HFFc6 (cell line): ENCODE results near the gene FAM13A. TPM values are rescaled to one million over a fixed set of nuclear protein-coding genes. Genes with fewer than 3 reads are reported as not detected.
A peak's percentile ranks its signal among the peaks of the same experiment; 100 is the strongest.

ENCODE experiments used
- DNase-seq: peaks from one replicate; pipeline ENCODE4 v3.0.0-alpha.2; 2018
- H3K27ac Mint-ChIP-seq: 2 replicates; pipeline ENCODE4 v1.8.0; 2020; ENCODE audit warnings: mild to moderate bottlenecking, mixed read lengths
- H3K27me3 Mint-ChIP-seq: 2 replicates; pipeline ENCODE4 v1.8.0; 2021; ENCODE audit warnings: mild to moderate bottlenecking, moderate library complexity, mixed read lengths; ENCODE audit not compliant: insufficient read depth
- H3K36me3 Mint-ChIP-seq: 2 replicates; pipeline ENCODE4 v1.8.0; 2021; ENCODE audit warnings: low read depth, mixed read lengths
- H3K4me1 Mint-ChIP-seq: 2 replicates; pipeline ENCODE4 v1.8.0; 2020; ENCODE audit warnings: low read depth, mixed read lengths
- H3K4me3 Mint-ChIP-seq: 2 replicates; pipeline ENCODE4 v1.8.0; 2020; ENCODE audit warnings: mild to moderate bottlenecking, moderate library complexity, mixed read lengths
- H3K9me3 Mint-ChIP-seq: 2 replicates; pipeline ENCODE4 v1.8.0; 2020; ENCODE audit warnings: mild to moderate bottlenecking, mixed read lengths
- total RNA-seq, 6 experiments: library from RNA; stranded (reverse); fragmentation: NEBNext Ultra II Directional; extraction: Animal tissue kit (Norgen Biotek cat#: 25700); gene quantifications; 2 replicates in 1 of 6; 3 replicates in 5 of 6; pipeline ENCODE4 v1.2.3, GENCODE V29; 2021
- TF ChIP-seq, protein P1 (sequence below): fragments of 200-600 bp; sonication (generic); IDR thresholded peaks from 2 replicates; pipeline ENCODE4 v1.5.0; 2021; ENCODE audit warnings: antibody characterized with exemption, mild to moderate bottlenecking

Gene FAM13A
- total RNA-seq, 6 experiments from 2014 or later, result 8.0 to 11.2 (median 9.7) TPM

DNA sequence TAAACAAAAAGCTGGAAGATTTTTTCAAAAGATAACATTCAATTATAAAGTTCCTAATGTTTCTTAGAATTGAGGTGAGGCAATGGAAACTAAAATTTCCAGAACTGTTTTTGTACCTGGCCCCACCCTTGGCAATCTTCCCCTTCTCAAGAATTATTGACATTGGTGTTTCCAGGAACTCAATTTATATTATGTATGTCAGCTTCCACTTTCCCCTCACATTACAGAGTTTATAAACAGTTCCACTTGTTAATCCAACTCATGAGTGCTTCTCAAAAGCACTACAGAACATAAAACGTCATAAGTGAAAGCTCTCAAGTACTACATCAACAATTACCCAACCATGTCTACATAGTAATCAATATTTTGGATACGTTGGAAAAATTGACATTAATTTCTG is 107.4 kb downstream of the FAM13A start:
- Mint-ChIP-seq H3K4me1 (no peaks in the 10 kb centered on the region), H3K36me3 (no peaks in the 10 kb centered on the region), H3K27ac (no peak overlapping the region)

DNA sequence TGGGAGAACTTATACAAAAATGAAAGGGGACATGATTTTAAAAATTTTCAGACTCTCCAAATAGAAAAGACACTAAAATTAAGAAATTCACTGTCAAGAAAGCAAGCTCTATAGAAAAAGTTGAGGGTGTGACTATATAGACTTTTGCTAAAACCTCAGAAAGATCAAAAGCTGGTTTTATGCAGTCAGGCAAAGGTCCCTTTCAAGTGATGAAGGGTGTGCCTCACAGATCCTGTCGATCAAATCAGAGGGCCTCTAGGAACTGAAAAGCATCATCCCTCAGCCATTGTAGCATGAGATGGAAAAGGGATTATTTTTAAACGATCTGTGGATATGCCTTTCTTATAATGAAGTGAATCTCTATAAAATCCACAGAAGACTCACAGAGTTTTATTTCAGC is 116.5 kb downstream of the FAM13A start:
- Mint-ChIP-seq H3K36me3 (0 out of 2 replicates have a peak, but pooled peaks cover 6% of the 10 kb centered on the region), H3K9me3 (no peaks in the 10 kb centered on the region), H3K27me3 (no peaks in the 10 kb centered on the region), H3K4me1 (peaks cover 56% of the 10 kb centered on the region), H3K4me3 (no peak overlapping the region), H3K27ac (no peak overlapping the region)
- TF ChIP-seq, protein P1, sequence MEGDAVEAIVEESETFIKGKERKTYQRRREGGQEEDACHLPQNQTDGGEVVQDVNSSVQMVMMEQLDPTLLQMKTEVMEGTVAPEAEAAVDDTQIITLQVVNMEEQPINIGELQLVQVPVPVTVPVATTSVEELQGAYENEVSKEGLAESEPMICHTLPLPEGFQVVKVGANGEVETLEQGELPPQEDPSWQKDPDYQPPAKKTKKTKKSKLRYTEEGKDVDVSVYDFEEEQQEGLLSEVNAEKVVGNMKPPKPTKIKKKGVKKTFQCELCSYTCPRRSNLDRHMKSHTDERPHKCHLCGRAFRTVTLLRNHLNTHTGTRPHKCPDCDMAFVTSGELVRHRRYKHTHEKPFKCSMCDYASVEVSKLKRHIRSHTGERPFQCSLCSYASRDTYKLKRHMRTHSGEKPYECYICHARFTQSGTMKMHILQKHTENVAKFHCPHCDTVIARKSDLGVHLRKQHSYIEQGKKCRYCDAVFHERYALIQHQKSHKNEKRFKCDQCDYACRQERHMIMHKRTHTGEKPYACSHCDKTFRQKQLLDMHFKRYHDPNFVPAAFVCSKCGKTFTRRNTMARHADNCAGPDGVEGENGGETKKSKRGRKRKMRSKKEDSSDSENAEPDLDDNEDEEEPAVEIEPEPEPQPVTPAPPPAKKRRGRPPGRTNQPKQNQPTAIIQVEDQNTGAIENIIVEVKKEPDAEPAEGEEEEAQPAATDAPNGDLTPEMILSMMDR, result no peak
- no peak for DNase-seq

More for the DNA sequence above, 107.4 kb downstream of the FAM13A start:
- TF ChIP-seq, protein P1, result no peak
- no peaks in the 10 kb centered on the region; the same call in 1 of the 2 replicates for H3K9me3 Mint-ChIP-seq
- DNase-seq, result no peak
- H3K4me3 Mint-ChIP-seq, result no peak overlapping the region
- H3K27me3 Mint-ChIP-seq, result no peaks in the 10 kb centered on the region

DNA sequence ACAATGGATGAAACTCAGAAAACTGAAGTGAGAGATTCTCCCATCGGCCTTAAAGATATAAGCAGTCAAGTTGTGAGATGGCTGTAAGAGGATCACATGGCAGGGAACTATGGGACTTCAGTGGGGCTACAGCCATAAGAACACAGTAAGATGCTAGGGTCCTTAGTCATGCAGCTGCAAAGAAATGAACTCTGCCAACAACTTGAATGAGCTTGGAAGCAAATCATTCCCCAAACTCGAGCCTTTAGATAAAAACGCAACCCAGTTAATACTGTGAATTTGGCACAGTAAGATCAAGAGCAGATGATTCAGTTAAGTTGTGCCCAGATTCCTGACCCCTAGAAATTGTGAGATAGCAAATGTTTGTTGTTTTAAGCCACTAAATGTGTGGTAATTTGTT is 117.3 kb downstream of the FAM13A start:
- Mint-ChIP-seq H3K9me3 (no peaks in the 10 kb centered on the region), H3K36me3 (0 out of 2 replicates have a peak, but pooled peaks cover 8% of the 10 kb centered on the region), H3K4me1 (peaks cover 57% of the 10 kb centered on the region), H3K27ac (no peak overlapping the region), H3K4me3 (no peak overlapping the region), H3K27me3 (no peaks in the 10 kb centered on the region)
- TF ChIP-seq, protein P1, result no peak
- peak; percentile 0 for DNase-seq

DNA sequence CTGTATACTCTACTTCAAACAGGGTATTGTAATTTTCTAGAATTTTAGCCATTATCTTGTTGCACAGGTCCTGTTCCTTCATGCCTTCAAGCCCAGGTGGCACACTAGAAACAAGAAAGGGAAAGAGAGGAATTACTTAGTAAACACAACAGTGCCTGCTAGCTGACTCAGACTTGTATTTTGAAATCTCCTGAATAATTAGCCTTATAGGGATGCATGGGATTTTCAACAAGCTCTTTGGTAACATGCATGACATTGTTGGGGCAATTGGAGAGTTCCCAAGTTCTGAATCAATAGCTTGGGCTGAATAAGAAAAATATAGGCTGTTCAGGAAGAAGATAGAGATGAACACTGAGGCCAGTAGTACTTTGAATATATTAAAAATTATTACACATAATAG is 118.8 kb downstream of the FAM13A start:
- Mint-ChIP-seq H3K36me3 (0 out of 2 replicates have a peak, but pooled peaks cover 8% of the 10 kb centered on the region), H3K9me3 (no peaks in the 10 kb centered on the region), H3K27me3 (no peaks in the 10 kb centered on the region), H3K4me3 (peak overlapping the region; percentile 53; the same call in 1 of the 2 replicates), H3K4me1 (peaks cover 57% of the 10 kb centered on the region), H3K27ac (peak overlapping the region; percentile 66)
- peak; percentile 89 for DNase-seq
- TF ChIP-seq, protein P1, result no peak

DNA sequence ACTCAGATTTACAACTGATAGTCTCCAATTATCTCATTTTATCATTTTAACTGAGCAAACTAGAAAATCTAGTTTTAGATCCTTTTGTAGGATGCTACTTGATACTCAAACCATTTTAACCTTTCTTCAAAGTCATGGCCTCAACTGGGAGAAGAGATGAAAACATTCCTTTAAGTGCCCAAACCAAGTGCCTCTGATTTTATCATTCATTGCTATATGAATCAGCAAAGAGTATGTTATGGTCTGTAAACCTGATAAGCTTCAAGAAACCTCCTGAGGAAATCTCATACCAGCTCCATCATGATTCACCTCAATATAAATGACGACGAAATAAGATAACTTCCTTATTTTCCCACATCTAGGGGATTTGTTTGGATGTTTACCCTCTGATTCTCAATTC is 119.9 kb downstream of the FAM13A start:
- peaks cover 57% of the 10 kb centered on the region for H3K4me1 Mint-ChIP-seq
- 0 out of 2 replicates have a peak, but pooled peaks cover 8% of the 10 kb centered on the region for H3K36me3 Mint-ChIP-seq
- TF ChIP-seq, protein P1, result no peak

More for the DNA sequence above, 119.9 kb downstream of the FAM13A start:
- H3K27me3 Mint-ChIP-seq, result no peaks in the 10 kb centered on the region
- H3K27ac Mint-ChIP-seq, result peak overlapping the region; percentile 56
- DNase-seq, result peak; percentile 59
- no peaks in the 10 kb centered on the region for H3K9me3 Mint-ChIP-seq
- no peak overlapping the region for H3K4me3 Mint-ChIP-seq
